Spinal cord (tissue), 10 donors: ENCODE measurements around the gene LCNL1. TPM values are rescaled to one million over a fixed set of nuclear protein-coding genes. Genes with fewer than 3 reads are reported as not detected.

Experiments
- DNase-seq, 6 donors: peaks; one replicate each; pipeline versions ENCODE4 v3.0.0 to v3.0.0-alpha.2; 2013 to 2015; ENCODE audit warnings: low spot score in 6 of 6, low read depth in 4 of 6
- H3K27ac ChIP-seq: one replicate; pipeline ENCODE4 v1.5.1; 2013; ENCODE audit warnings: low read depth, low read length, control low read depth
- H3K27me3 ChIP-seq: one replicate; pipeline ENCODE4 v1.6.1; 2013; ENCODE audit warnings: low read length; ENCODE audit not compliant: control insufficient read depth, insufficient read depth
- H3K36me3 ChIP-seq: one replicate; pipeline ENCODE4 v1.6.1; 2013; ENCODE audit warnings: low read length; ENCODE audit not compliant: control insufficient read depth, insufficient read depth
- H3K4me1 ChIP-seq: one replicate; pipeline ENCODE4 v1.6.1; 2013; ENCODE audit warnings: low read length; ENCODE audit not compliant: control insufficient read depth, insufficient read depth
- H3K4me3 ChIP-seq: one replicate; pipeline ENCODE4 v1.5.1; 2013; ENCODE audit warnings: low read depth, low read length, control low read depth
- H3K9me3 ChIP-seq: one replicate; pipeline ENCODE4 v1.6.1; 2013; ENCODE audit warnings: low read length; ENCODE audit not compliant: control insufficient read depth, insufficient read depth
- WGBS: methylation state at CpG from one replicate; pipeline ENCODE4 v1.1.5; 2013; ENCODE audit warnings: missing lambda C conversion rate; ENCODE audit not compliant: insufficient coverage; 5-methylcytosine and 5-hydroxymethylcytosine counted together
- long read RNA-seq, 4 donors: transcript quantifications; one replicate each; lab custom pipeline, GENCODE V29; 2026
- polyA plus RNA-seq, 2 donors: library from polyadenylated mRNA; unstranded; fragments of 120-200 nt; gene quantifications; one replicate each; pipeline ENCODE4 v1.2.1, GENCODE V29; 2013; ENCODE audit not compliant: insufficient read length in 2 of 2
- total RNA-seq, 2 donors: library from RNA; depleted of rRNA in 1 of 2; stranded (reverse); fragments of 120-200 nt in 1 of 2; fragments of >200 nt in 1 of 2; gene quantifications; one replicate each; pipeline versions ENCODE4 v1.2.3 to v1.2.4, GENCODE V29; 2013 to 2014
- donor health status: healthy.

LCNL1 gene
- 10 to 100 TPM in 1 of 2 donors, 1 to 10 TPM in 1; 2.3 to 54.0 TPM for total RNA-seq
- 10 to 100 TPM in 1 of 2 donors, 1 to 10 TPM in 1; 3.8 to 25.2 TPM for polyA plus RNA-seq
- long read RNA-seq, donor 1, partial matches to known transcripts, result 0 of 1 reads
- long read RNA-seq, donor 1, other reads (novel, unspliced or antisense), result 0 of 1 reads
- long read RNA-seq, donor 2, result 0 reads
- long read RNA-seq, donor 3, partial matches to known transcripts, result 0 of 1 reads
- long read RNA-seq, donor 3, other reads (novel, unspliced or antisense), result 0 of 1 reads
- long read RNA-seq, donor 4, partial matches to known transcripts, result 0 of 2 reads
- long read RNA-seq, donor 4, other reads (novel, unspliced or antisense), result 0 of 2 reads

GRCh38 chr9:136982232-136983051 lies at the start of gene LCNL1:
LCNL1 (plus strand) TSS chr9:136982993; CDS start chr9:136983587, 594 bp downstream.
- no peaks in the 10 kb centered on the region for H3K9me3 ChIP-seq
- peaks cover 3% of the 10 kb centered on the region for H3K36me3 ChIP-seq
- WGBS, result 84% methylated on average over 17 of the region's 18 CpGs
- peaks cover 37% of the 10 kb centered on the region for H3K27me3 ChIP-seq
- no peak within 1 kb of the TSS for H3K27ac ChIP-seq
- no peak within 1 kb of the TSS for H3K4me3 ChIP-seq
- H3K4me1 ChIP-seq, result peaks cover 42% of the 10 kb centered on the region
- DNase-seq, result no peak

GRCh38 chr9:136934277-136934676 lies 48.5 kb upstream of the LCNL1 start:
- H3K27me3 ChIP-seq, result no peaks in the 10 kb centered on the region
- peaks cover 30% of the 10 kb centered on the region for H3K36me3 ChIP-seq
- no peaks in the 10 kb centered on the region for H3K9me3 ChIP-seq
- no peak for DNase-seq
- no peaks in the 10 kb centered on the region for H3K4me1 ChIP-seq
- H3K27ac ChIP-seq, result no peak overlapping the region
- H3K4me3 ChIP-seq, result no peak overlapping the region
- WGBS, result 93% methylated on average over 2 of the region's 3 CpGs

- 92% methylated on average over 2 of the region's 3 CpGs for WGBS
Measured at GRCh38 chr9:136935651-136936050, 47.1 kb upstream of the LCNL1 start.

GRCh38 chr9:136936645-136937170 lies 46.1 kb upstream of the LCNL1 start:
- DNase-seq, result no peak
- Histone ChIP-seq H3K4me1 (no peaks in the 10 kb centered on the region), H3K36me3 (peaks cover 50% of the 10 kb centered on the region), H3K9me3 (no peaks in the 10 kb centered on the region), H3K27ac (no peak overlapping the region), H3K4me3 (no peak overlapping the region), H3K27me3 (no peaks in the 10 kb centered on the region)
- 75% methylated on average over 3 of the region's 8 CpGs for WGBS

More at GRCh38 chr9:136935651-136936050, 47.1 kb upstream of the LCNL1 start:
- no peak overlapping the region for H3K4me3 ChIP-seq
- H3K27ac ChIP-seq, result no peak overlapping the region
- no peaks in the 10 kb centered on the region for H3K27me3 ChIP-seq
- no peaks in the 10 kb centered on the region for H3K9me3 ChIP-seq
- no peak for DNase-seq
- H3K4me1 ChIP-seq, result no peaks in the 10 kb centered on the region
- H3K36me3 ChIP-seq, result peaks cover 39% of the 10 kb centered on the region

- 91% methylated on average over 15 of the region's 15 CpGs for WGBS
- no peak for DNase-seq
- Histone ChIP-seq H3K4me3 (no peak overlapping the region), H3K9me3 (no peaks in the 10 kb centered on the region), H3K27ac (no peak overlapping the region), H3K36me3 (peaks cover 57% of the 10 kb centered on the region), H3K27me3 (no peaks in the 10 kb centered on the region), H3K4me1 (no peaks in the 10 kb centered on the region)
Measured at GRCh38 chr9:136937186-136938001, 45.4 kb upstream of the LCNL1 start.

GRCh38 chr9:136939431-136939995 lies 43.3 kb upstream of the LCNL1 start:
- 90% methylated on average over 28 of the region's 28 CpGs for WGBS
- Histone ChIP-seq H3K27me3 (no peaks in the 10 kb centered on the region), H3K27ac (no peak overlapping the region), H3K4me3 (no peak overlapping the region), H3K4me1 (peaks cover 13% of the 10 kb centered on the region), H3K36me3 (peaks cover 66% of the 10 kb centered on the region), H3K9me3 (no peaks in the 10 kb centered on the region)
- DNase-seq, result no peak

GRCh38 chr9:136939996-136940525 lies 42.7 kb upstream of the LCNL1 start:
- Histone ChIP-seq H3K36me3 (peaks cover 63% of the 10 kb centered on the region), H3K27ac (no peak overlapping the region), H3K27me3 (no peaks in the 10 kb centered on the region), H3K4me1 (peaks cover 17% of the 10 kb centered on the region), H3K9me3 (no peaks in the 10 kb centered on the region), H3K4me3 (no peak overlapping the region)
- 79% methylated on average over 16 of the region's 16 CpGs for WGBS
- DNase-seq, result no peak

- Histone ChIP-seq H3K4me3 (no peak overlapping the region), H3K27me3 (no peaks in the 10 kb centered on the region), H3K27ac (no peak overlapping the region), H3K9me3 (no peaks in the 10 kb centered on the region), H3K36me3 (peaks cover 63% of the 10 kb centered on the region), H3K4me1 (peaks cover 19% of the 10 kb centered on the region)
- 92% methylated on average over 42 of the region's 42 CpGs for WGBS
- DNase-seq, result no peak
Measured at GRCh38 chr9:136940526-136941230, 42.1 kb upstream of the LCNL1 start.
